ENCODE data around the gene CCDC169.

The CCDC169 gene

DNA sequence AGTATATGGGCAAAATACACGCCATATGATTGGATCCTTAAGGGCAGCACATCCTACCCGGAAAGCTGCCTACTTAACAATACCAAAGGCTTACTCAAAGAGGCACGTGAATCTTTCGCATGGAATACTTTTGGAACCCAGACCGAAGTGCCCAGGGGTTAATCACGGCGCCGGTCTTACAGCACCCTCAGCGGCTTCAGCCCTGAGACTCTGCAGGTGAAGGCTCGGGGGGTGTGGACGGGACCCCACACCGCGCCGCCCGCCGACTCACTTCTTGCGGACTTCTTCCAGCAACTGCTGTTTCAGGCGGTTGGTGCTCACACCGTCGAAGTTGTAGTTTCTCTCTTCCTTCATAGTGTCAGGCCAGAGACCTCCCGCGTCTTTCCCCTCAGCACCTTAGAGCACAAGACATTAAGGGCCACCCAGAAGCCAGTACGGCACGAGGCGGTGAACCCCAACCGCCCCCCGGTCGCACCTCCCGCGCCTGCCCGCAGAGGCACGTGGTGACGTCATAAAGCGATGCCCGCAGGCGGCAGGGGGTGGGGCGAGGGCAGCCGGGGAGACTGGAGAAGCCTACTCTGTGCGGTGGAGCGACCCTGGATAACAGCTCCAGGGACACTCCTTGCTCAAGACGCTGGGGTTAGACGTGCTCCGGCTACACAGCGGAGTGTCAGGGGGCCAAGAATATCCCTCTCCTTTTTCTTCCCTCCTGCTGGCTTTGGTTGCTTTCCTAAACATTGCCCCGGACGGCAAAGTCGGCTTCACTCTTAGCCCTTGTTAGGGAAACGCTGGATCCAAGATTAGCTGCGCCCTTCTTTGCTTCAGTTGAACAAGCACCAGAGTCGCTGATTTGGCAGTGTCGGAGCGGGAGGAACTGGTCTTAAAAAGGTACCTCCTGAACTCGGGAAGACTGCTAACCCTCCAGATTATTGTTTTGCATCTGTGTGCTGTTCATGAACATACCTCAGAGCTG is at the start of gene CCDC169 (continued):
- TF ChIP-seq, protein P1, sequence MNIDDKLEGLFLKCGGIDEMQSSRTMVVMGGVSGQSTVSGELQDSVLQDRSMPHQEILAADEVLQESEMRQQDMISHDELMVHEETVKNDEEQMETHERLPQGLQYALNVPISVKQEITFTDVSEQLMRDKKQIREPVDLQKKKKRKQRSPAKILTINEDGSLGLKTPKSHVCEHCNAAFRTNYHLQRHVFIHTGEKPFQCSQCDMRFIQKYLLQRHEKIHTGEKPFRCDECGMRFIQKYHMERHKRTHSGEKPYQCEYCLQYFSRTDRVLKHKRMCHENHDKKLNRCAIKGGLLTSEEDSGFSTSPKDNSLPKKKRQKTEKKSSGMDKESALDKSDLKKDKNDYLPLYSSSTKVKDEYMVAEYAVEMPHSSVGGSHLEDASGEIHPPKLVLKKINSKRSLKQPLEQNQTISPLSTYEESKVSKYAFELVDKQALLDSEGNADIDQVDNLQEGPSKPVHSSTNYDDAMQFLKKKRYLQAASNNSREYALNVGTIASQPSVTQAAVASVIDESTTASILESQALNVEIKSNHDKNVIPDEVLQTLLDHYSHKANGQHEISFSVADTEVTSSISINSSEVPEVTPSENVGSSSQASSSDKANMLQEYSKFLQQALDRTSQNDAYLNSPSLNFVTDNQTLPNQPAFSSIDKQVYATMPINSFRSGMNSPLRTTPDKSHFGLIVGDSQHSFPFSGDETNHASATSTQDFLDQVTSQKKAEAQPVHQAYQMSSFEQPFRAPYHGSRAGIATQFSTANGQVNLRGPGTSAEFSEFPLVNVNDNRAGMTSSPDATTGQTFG (tag by site-specific recombination; IDR thresholded peaks at IDR 0.05; ENCODE audit: borderline replicate concordance), result no peak
- TF ChIP-seq ZNF558 (tag by site-specific recombination; IDR thresholded peaks at IDR 0.05) (no peak), ZNF776 (tag by site-specific recombination; IDR thresholded peaks at IDR 0.05; ENCODE audit: borderline replicate concordance) (no peak), ZSCAN30 (tag by site-specific recombination; IDR thresholded peaks at IDR 0.05) (peak; percentile 46; the same call in 1 of the 2 replicates), ZNF248 (tag by site-specific recombination; IDR thresholded peaks at IDR 0.05) (no peak), GLI2 (tag by site-specific recombination; IDR thresholded peaks at IDR 0.05; ENCODE audit: borderline replicate concordance, low read depth) (no peak), ZNF175 (tag by site-specific recombination; IDR thresholded peaks at IDR 0.05) (no peak), IKZF3 (tag by site-specific recombination; IDR thresholded peaks at IDR 0.05) (peak; percentile 85), OVOL3 (tag by site-specific recombination; IDR thresholded peaks at IDR 0.05) (no peak), ZNF211 (tag by site-specific recombination; IDR thresholded peaks at IDR 0.05; ENCODE audit: low read depth) (no peak), ZNF626 (tag by site-specific recombination; IDR thresholded peaks at IDR 0.05) (no peak), ZNF24 (tag by site-specific recombination; IDR thresholded peaks at IDR 0.05) (peak; percentile 73; the same call in 1 of the 2 replicates), ZNF2 (tag by site-specific recombination; IDR thresholded peaks at IDR 0.05) (peak; percentile 43; the same call in 1 of the 2 replicates), ZNF112 (tag by site-specific recombination; IDR thresholded peaks at IDR 0.05) (no peak), ZNF658 (tag by site-specific recombination; IDR thresholded peaks at IDR 0.05) (no peak), ZNF561 (tag by site-specific recombination; IDR thresholded peaks at IDR 0.05; ENCODE audit: borderline replicate concordance) (peak; percentile 66; the same call in 1 of the 2 replicates), ZNF621 (tag by site-specific recombination; IDR thresholded peaks at IDR 0.05) (no peak), YY2 (tag by site-specific recombination; IDR thresholded peaks at IDR 0.05) (no peak), SETDB1 (IDR thresholded peaks at IDR 0.05; ENCODE audit: insufficient read length, low read length) (no peak), ZBTB26 (tag by site-specific recombination; optimal IDR thresholded peaks at IDR 0.05) (peak; percentile 52), ZNF132 (tag by site-specific recombination; IDR thresholded peaks at IDR 0.05; ENCODE audit: borderline replicate concordance) (no peak), ZNF146 (tag by site-specific recombination; IDR thresholded peaks at IDR 0.05) (no peak), PRDM6 (tag by site-specific recombination; IDR thresholded peaks at IDR 0.05) (no peak; the same call in 1 of the 2 replicates), ZNF155 (tag by site-specific recombination; IDR thresholded peaks at IDR 0.05) (no peak), ZNF311 (tag by site-specific recombination; IDR thresholded peaks at IDR 0.05; ENCODE audit: borderline replicate concordance) (no peak)
- TF ChIP-seq, protein P2, sequence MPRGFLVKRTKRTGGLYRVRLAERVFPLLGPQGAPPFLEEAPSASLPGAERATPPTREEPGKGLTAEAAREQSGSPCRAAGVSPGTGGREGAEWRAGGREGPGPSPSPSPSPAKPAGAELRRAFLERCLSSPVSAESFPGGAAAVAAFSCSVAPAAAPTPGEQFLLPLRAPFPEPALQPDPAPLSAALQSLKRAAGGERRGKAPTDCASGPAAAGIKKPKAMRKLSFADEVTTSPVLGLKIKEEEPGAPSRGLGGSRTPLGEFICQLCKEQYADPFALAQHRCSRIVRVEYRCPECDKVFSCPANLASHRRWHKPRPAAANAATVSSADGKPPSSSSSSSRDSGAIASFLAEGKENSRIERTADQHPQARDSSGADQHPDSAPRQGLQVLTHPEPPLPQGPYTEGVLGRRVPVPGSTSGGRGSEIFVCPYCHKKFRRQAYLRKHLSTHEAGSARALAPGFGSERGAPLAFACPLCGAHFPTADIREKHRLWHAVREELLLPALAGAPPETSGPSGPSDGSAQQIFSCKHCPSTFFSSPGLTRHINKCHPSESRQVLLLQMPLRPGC (tag by site-specific recombination; IDR thresholded peaks at IDR 0.05), result peak; percentile 70; the same call in 1 of the 2 replicates
- TF ChIP-seq, protein P3, sequence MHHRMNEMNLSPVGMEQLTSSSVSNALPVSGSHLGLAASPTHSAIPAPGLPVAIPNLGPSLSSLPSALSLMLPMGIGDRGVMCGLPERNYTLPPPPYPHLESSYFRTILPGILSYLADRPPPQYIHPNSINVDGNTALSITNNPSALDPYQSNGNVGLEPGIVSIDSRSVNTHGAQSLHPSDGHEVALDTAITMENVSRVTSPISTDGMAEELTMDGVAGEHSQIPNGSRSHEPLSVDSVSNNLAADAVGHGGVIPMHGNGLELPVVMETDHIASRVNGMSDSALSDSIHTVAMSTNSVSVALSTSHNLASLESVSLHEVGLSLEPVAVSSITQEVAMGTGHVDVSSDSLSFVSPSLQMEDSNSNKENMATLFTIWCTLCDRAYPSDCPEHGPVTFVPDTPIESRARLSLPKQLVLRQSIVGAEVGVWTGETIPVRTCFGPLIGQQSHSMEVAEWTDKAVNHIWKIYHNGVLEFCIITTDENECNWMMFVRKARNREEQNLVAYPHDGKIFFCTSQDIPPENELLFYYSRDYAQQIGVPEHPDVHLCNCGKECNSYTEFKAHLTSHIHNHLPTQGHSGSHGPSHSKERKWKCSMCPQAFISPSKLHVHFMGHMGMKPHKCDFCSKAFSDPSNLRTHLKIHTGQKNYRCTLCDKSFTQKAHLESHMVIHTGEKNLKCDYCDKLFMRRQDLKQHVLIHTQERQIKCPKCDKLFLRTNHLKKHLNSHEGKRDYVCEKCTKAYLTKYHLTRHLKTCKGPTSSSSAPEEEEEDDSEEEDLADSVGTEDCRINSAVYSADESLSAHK (tag by site-specific recombination; IDR thresholded peaks at IDR 0.05), result peak; percentile 78
- TF ChIP-seq, protein P4, sequence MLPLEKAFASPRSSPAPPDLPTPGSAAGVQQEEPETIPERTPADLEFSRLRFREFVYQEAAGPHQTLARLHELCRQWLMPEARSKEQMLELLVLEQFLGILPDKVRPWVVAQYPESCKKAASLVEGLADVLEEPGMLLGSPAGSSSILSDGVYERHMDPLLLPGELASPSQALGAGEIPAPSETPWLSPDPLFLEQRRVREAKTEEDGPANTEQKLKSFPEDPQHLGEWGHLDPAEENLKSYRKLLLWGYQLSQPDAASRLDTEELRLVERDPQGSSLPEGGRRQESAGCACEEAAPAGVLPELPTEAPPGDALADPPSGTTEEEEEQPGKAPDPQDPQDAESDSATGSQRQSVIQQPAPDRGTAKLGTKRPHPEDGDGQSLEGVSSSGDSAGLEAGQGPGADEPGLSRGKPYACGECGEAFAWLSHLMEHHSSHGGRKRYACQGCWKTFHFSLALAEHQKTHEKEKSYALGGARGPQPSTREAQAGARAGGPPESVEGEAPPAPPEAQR (tag by site-specific recombination; IDR thresholded peaks at IDR 0.05), result no peak
